ENCODE data around the gene TRPV5. TPM values are rescaled to one million over a fixed set of nuclear protein-coding genes. Genes with fewer than 3 reads are reported as not detected.

TRPV5 gene
- total and polyA plus RNA-seq, 4 donors, result 0.11 to 0.24 TPM; not detected in 2

GRCh38 chr7:142961595-142961972 is 28.0 kb upstream of the TRPV5 start:
- H3K27ac ChIP-seq (ENCODE audit: low read depth, low read length), result no peak overlapping the region
- no peaks in the 10 kb centered on the region for H3K27me3 ChIP-seq (ENCODE audit: control insufficient read depth, insufficient read depth, low read length)
- whole genome bisulfite sequencing (ENCODE audit: insufficient coverage), result 100% methylated on average over 2 of the region's 4 CpGs
- no peaks in the 10 kb centered on the region for H3K4me1 ChIP-seq (ENCODE audit: control insufficient read depth, insufficient read depth, low read length)
- H3K4me3 ChIP-seq (ENCODE audit: low read depth, low read length), result no peak overlapping the region
- DNase-seq (ENCODE audit: low read depth in 4 of 6, low spot score in 6 of 6), result no peak
- no peaks in the 10 kb centered on the region for H3K9me3 ChIP-seq (ENCODE audit: control insufficient read depth, insufficient read depth, low read length)
- H3K36me3 ChIP-seq (ENCODE audit: control insufficient read depth, insufficient read depth, low read length), result no peaks in the 10 kb centered on the region

- Histone ChIP-seq H3K4me1 (ENCODE audit: control insufficient read depth, insufficient read depth, low read length) (no peaks in the 10 kb centered on the region), H3K4me3 (ENCODE audit: low read depth, low read length) (no peak overlapping the region), H3K27me3 (ENCODE audit: control insufficient read depth, insufficient read depth, low read length) (no peaks in the 10 kb centered on the region), H3K27ac (ENCODE audit: low read depth, low read length) (no peak overlapping the region), H3K9me3 (ENCODE audit: control insufficient read depth, insufficient read depth, low read length) (no peaks in the 10 kb centered on the region), H3K36me3 (ENCODE audit: control insufficient read depth, insufficient read depth, low read length) (no peaks in the 10 kb centered on the region)
- DNase-seq (ENCODE audit: low read depth in 4 of 6, low spot score in 6 of 6), result no peak
- 98% methylated on average over 4 of the region's 5 CpGs for WGBS (ENCODE audit: insufficient coverage)
These were observed 27.5 kb upstream of the TRPV5 start for GRCh38 chr7:142960955-142961512.

GRCh38 chr7:142959202-142959601 is 25.7 kb upstream of the TRPV5 start:
- no peaks in the 10 kb centered on the region for H3K36me3 ChIP-seq (ENCODE audit: control insufficient read depth, insufficient read depth, low read length)
- H3K4me1 ChIP-seq (ENCODE audit: control insufficient read depth, insufficient read depth, low read length), result no peaks in the 10 kb centered on the region
- no peaks in the 10 kb centered on the region for H3K27me3 ChIP-seq (ENCODE audit: control insufficient read depth, insufficient read depth, low read length)
- H3K9me3 ChIP-seq (ENCODE audit: control insufficient read depth, insufficient read depth, low read length), result peaks cover 2% of the 10 kb centered on the region
- no peak for DNase-seq (ENCODE audit: low read depth in 4 of 6, low spot score in 6 of 6)
- H3K27ac ChIP-seq (ENCODE audit: low read depth, low read length), result no peak overlapping the region
- no peak overlapping the region for H3K4me3 ChIP-seq (ENCODE audit: low read depth, low read length)

GRCh38 chr7:142957723-142958122 is 24.2 kb upstream of the TRPV5 start:
- Histone ChIP-seq H3K36me3 (ENCODE audit: control insufficient read depth, insufficient read depth, low read length) (no peaks in the 10 kb centered on the region), H3K9me3 (ENCODE audit: control insufficient read depth, insufficient read depth, low read length) (peaks cover 2% of the 10 kb centered on the region), H3K4me3 (ENCODE audit: low read depth, low read length) (no peak overlapping the region), H3K27me3 (ENCODE audit: control insufficient read depth, insufficient read depth, low read length) (no peaks in the 10 kb centered on the region), H3K27ac (ENCODE audit: low read depth, low read length) (no peak overlapping the region), H3K4me1 (ENCODE audit: control insufficient read depth, insufficient read depth, low read length) (no peaks in the 10 kb centered on the region)
- 72% methylated on average over 7 of the region's 8 CpGs for WGBS (ENCODE audit: insufficient coverage)
- DNase-seq (ENCODE audit: low read depth in 4 of 6, low spot score in 6 of 6), result no peak

- 83% methylated on average over 2 of the region's 3 CpGs for WGBS (ENCODE audit: insufficient coverage)
- no peak overlapping the region for H3K4me3 ChIP-seq (ENCODE audit: low read depth, low read length)
- no peaks in the 10 kb centered on the region for H3K27me3 ChIP-seq (ENCODE audit: control insufficient read depth, insufficient read depth, low read length)
- H3K4me1 ChIP-seq (ENCODE audit: control insufficient read depth, insufficient read depth, low read length), result no peaks in the 10 kb centered on the region
- H3K27ac ChIP-seq (ENCODE audit: low read depth, low read length), result no peak overlapping the region
- peaks cover 2% of the 10 kb centered on the region for H3K9me3 ChIP-seq (ENCODE audit: control insufficient read depth, insufficient read depth, low read length)
- no peak for DNase-seq (ENCODE audit: low read depth in 4 of 6, low spot score in 6 of 6)
- no peaks in the 10 kb centered on the region for H3K36me3 ChIP-seq (ENCODE audit: control insufficient read depth, insufficient read depth, low read length)
These were observed 23.5 kb upstream of the TRPV5 start for GRCh38 chr7:142956951-142957623.

GRCh38 chr7:142954680-142955268 is 21.2 kb upstream of the TRPV5 start:
- no peak for DNase-seq (ENCODE audit: low read depth in 4 of 6, low spot score in 6 of 6)
- Histone ChIP-seq H3K27ac (ENCODE audit: low read depth, low read length) (no peak overlapping the region), H3K36me3 (ENCODE audit: control insufficient read depth, insufficient read depth, low read length) (no peaks in the 10 kb centered on the region), H3K9me3 (ENCODE audit: control insufficient read depth, insufficient read depth, low read length) (peaks cover 2% of the 10 kb centered on the region), H3K4me1 (ENCODE audit: control insufficient read depth, insufficient read depth, low read length) (no peaks in the 10 kb centered on the region), H3K4me3 (ENCODE audit: low read depth, low read length) (no peak overlapping the region), H3K27me3 (ENCODE audit: control insufficient read depth, insufficient read depth, low read length) (no peaks in the 10 kb centered on the region)

GRCh38 chr7:142950235-142950634 is 16.7 kb upstream of the TRPV5 start:
- H3K9me3 ChIP-seq (ENCODE audit: control insufficient read depth, insufficient read depth, low read length), result peaks cover 2% of the 10 kb centered on the region
- H3K27me3 ChIP-seq (ENCODE audit: control insufficient read depth, insufficient read depth, low read length), result no peaks in the 10 kb centered on the region
- no peak overlapping the region for H3K4me3 ChIP-seq (ENCODE audit: low read depth, low read length)

GRCh38 chr7:142948603-142949002 is 15.1 kb upstream of the TRPV5 start:
- Histone ChIP-seq H3K36me3 (ENCODE audit: control insufficient read depth, insufficient read depth, low read length) (no peaks in the 10 kb centered on the region), H3K4me3 (ENCODE audit: low read depth, low read length) (no peak overlapping the region), H3K4me1 (ENCODE audit: control insufficient read depth, insufficient read depth, low read length) (no peaks in the 10 kb centered on the region), H3K9me3 (ENCODE audit: control insufficient read depth, insufficient read depth, low read length) (no peaks in the 10 kb centered on the region), H3K27me3 (ENCODE audit: control insufficient read depth, insufficient read depth, low read length) (no peaks in the 10 kb centered on the region), H3K27ac (ENCODE audit: low read depth, low read length) (no peak overlapping the region)
- 89% methylated on average over 4 of the region's 4 CpGs for WGBS (ENCODE audit: insufficient coverage)
- no peak for DNase-seq (ENCODE audit: low read depth in 4 of 6, low spot score in 6 of 6)

More at GRCh38 chr7:142950235-142950634, 16.7 kb upstream of the TRPV5 start:
- no peak for DNase-seq (ENCODE audit: low read depth in 4 of 6, low spot score in 6 of 6)
- H3K36me3 ChIP-seq (ENCODE audit: control insufficient read depth, insufficient read depth, low read length), result no peaks in the 10 kb centered on the region
- H3K4me1 ChIP-seq (ENCODE audit: control insufficient read depth, insufficient read depth, low read length), result no peaks in the 10 kb centered on the region
- no peak overlapping the region for H3K27ac ChIP-seq (ENCODE audit: low read depth, low read length)

GRCh38 chr7:142945001-142945400 is 11.5 kb upstream of the TRPV5 start:
- Histone ChIP-seq H3K4me1 (ENCODE audit: control insufficient read depth, insufficient read depth, low read length) (no peaks in the 10 kb centered on the region), H3K36me3 (ENCODE audit: control insufficient read depth, insufficient read depth, low read length) (no peaks in the 10 kb centered on the region), H3K27ac (ENCODE audit: low read depth, low read length) (no peak overlapping the region), H3K4me3 (ENCODE audit: low read depth, low read length) (no peak overlapping the region), H3K9me3 (ENCODE audit: control insufficient read depth, insufficient read depth, low read length) (no peaks in the 10 kb centered on the region), H3K27me3 (ENCODE audit: control insufficient read depth, insufficient read depth, low read length) (no peaks in the 10 kb centered on the region)
- no peak for DNase-seq (ENCODE audit: low read depth in 4 of 6, low spot score in 6 of 6)
- 74% methylated on average over 2 of the region's 3 CpGs for WGBS (ENCODE audit: insufficient coverage)

- Histone ChIP-seq H3K36me3 (ENCODE audit: control insufficient read depth, insufficient read depth, low read length) (no peaks in the 10 kb centered on the region), H3K9me3 (ENCODE audit: control insufficient read depth, insufficient read depth, low read length) (no peaks in the 10 kb centered on the region), H3K27me3 (ENCODE audit: control insufficient read depth, insufficient read depth, low read length) (no peaks in the 10 kb centered on the region), H3K4me3 (ENCODE audit: low read depth, low read length) (no peak overlapping the region), H3K4me1 (ENCODE audit: control insufficient read depth, insufficient read depth, low read length) (no peaks in the 10 kb centered on the region), H3K27ac (ENCODE audit: low read depth, low read length) (no peak overlapping the region)
- WGBS (ENCODE audit: insufficient coverage), result 88% methylated on average over 4 of the region's 7 CpGs
- DNase-seq (ENCODE audit: low read depth in 4 of 6, low spot score in 6 of 6), result no peak
These were observed 10.2 kb upstream of the TRPV5 start for GRCh38 chr7:142943706-142944268.

Measured in spinal cord (tissue), 10 donors.